22Rv1 (cell line): ENCODE data around the gene POFUT2.

Experiments
- ZFX ChIP-seq: fragments of 450-650 bp; IDR thresholded peaks from 2 replicates; pipeline ENCODE4 v1.6.1; 2017; ENCODE audit warnings: antibody characterized with exemption, borderline replicate concordance
- TF ChIP-seq, protein P1 (sequence below): fragments of 450-650 bp; IDR thresholded peaks from 2 replicates; pipeline ENCODE4 v1.5.1; 2017; ENCODE audit warnings: mild to moderate bottlenecking

DNA sequence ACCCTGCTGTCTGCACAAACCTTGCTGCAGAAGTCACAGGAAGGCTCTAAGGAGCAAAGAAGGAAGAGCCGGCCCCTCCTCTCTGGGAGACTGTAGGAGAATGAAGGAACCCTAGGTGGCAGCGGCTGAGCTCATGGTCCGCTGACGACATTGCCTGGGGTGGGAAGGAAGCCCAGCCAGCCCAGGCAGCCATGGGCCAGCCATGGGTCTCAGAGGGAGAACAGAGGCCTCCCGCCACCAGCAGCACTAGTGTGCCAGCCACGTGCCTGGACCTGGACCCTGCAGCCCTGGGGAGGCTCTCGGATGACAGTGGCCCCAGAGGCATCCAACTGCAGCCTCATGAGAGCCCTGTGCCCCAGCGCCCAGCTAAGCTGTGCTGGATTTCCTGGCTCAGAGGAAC is 49.2 kb upstream of the POFUT2 start:
- TF ChIP-seq, protein P1, sequence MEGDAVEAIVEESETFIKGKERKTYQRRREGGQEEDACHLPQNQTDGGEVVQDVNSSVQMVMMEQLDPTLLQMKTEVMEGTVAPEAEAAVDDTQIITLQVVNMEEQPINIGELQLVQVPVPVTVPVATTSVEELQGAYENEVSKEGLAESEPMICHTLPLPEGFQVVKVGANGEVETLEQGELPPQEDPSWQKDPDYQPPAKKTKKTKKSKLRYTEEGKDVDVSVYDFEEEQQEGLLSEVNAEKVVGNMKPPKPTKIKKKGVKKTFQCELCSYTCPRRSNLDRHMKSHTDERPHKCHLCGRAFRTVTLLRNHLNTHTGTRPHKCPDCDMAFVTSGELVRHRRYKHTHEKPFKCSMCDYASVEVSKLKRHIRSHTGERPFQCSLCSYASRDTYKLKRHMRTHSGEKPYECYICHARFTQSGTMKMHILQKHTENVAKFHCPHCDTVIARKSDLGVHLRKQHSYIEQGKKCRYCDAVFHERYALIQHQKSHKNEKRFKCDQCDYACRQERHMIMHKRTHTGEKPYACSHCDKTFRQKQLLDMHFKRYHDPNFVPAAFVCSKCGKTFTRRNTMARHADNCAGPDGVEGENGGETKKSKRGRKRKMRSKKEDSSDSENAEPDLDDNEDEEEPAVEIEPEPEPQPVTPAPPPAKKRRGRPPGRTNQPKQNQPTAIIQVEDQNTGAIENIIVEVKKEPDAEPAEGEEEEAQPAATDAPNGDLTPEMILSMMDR: no peak
- TF ChIP-seq ZFX: no peak
